A549 (cell line): Measurements from ENCODE around the gene QRICH2. TPM values are rescaled to one million over a fixed set of nuclear protein-coding genes. Genes with fewer than 3 reads are reported as not detected.
A peak's percentile ranks its signal among the peaks of the same experiment; 100 is the strongest.

Experiments
- ATAC-seq, 2 experiments: fragments of 200-7000 bp in 1 of 2; fragments of >200 bp in 1 of 2; cut with Nextera tagmentation in 1 of 2; cut with Tn5 transposase in 1 of 2; 3 replicates each; pipeline versions ENCODE4 v1.8.0 to v1.9.1; 2018 to 2020; ENCODE audit warnings: mild to moderate bottlenecking in 1 of 2, moderate library complexity in 1 of 2
- CTCF ChIA-PET: fragments of 300-600 bp; sonication (Branson Sonifier 250); formaldehyde crosslinking; extraction: SDS; loops from one replicate; lab custom pipeline; 2021; ENCODE audit warnings: antibody characterized with exemption, inconsistent platforms; lab: Yijun Ruan, JAX
- POLR2A ChIA-PET: fragments of 350-600 bp; formaldehyde crosslinking; extraction: SDS; loops from one replicate; lab custom pipeline; 2021; ENCODE audit warnings: antibody characterized with exemption, inconsistent platforms; lab: Yijun Ruan, JAX
- DNase-seq, 2 experiments: peaks; one replicate each; pipeline versions ENCODE4 v3.0.0 to v3.0.0-alpha.2; 2011 to 2016; ENCODE audit warnings: low read depth in 1 of 2, low spot score in 1 of 2
- FAIRE-seq: peaks from 2 replicates; lab custom pipeline; 2011; peaks lifted over from hg19 to GRCh38; lab: Jason Lieb, UNC
- H3K27ac ChIP-seq, 2 experiments: fragments of >200 bp; sonication (Bioruptor Twin); formaldehyde crosslinking; 3 replicates each; pipeline ENCODE4 v1.5.1; 2016 to 2017
- H3K4me1 ChIP-seq: fragments of >200 bp; sonication (Bioruptor Twin); formaldehyde crosslinking; 3 replicates; pipeline ENCODE4 v1.6.1; 2016
- H3K4me2 ChIP-seq: fragments of >200 bp; sonication (Bioruptor Twin); formaldehyde crosslinking; 3 replicates; pipeline ENCODE4 v1.6.1; 2016
- H3K4me3 ChIP-seq: fragments of >200 bp; sonication (Bioruptor Twin); formaldehyde crosslinking; 3 replicates; pipeline ENCODE4 v1.5.1; 2016
- H3K9me3 ChIP-seq: fragments of >200 bp; sonication (Bioruptor Twin); formaldehyde crosslinking; 3 replicates; pipeline ENCODE4 v1.6.1; 2016
- CHD4 ChIP-seq: fragments of 200-600 bp; sonication (generic); IDR thresholded peaks from 2 replicates; pipeline ENCODE4 v1.6.1; 2016; ENCODE audit warnings: antibody characterized with exemption, mild to moderate bottlenecking, borderline replicate concordance
- EHF ChIP-seq: fragments of 250-450 bp; sonication (Bioruptor Pico); IDR thresholded peaks from 2 replicates; pipeline ENCODE4 v1.5.0; 2020; ENCODE audit warnings: mild to moderate bottlenecking
- FOSL2 ChIP-seq, 2 experiments: fragments of 450-650 bp in 1 of 2; fragments of >200 bp in 1 of 2; sonication (Bioruptor Twin) in 1 of 2; formaldehyde crosslinking; IDR thresholded peaks; 2 replicates each; pipeline versions ENCODE4 v1.5.0 to v1.6.1; 2016 to 2020; ENCODE audit warnings: mild to moderate bottlenecking in 1 of 2, moderate library complexity in 1 of 2
- GATA3 ChIP-seq: IDR thresholded peaks from 2 replicates; pipeline ENCODE4 v1.6.1; 2012; ENCODE audit warnings: borderline replicate concordance
- HEYL ChIP-seq: fragments of 250-450 bp; sonication (Bioruptor Pico); IDR thresholded peaks from 2 replicates; pipeline ENCODE4 v1.8.0; 2021; ENCODE audit warnings: mild to moderate bottlenecking, moderate library complexity
- HOXB13 ChIP-seq: fragments of 250-450 bp; sonication (Bioruptor Pico); IDR thresholded peaks from 2 replicates; pipeline ENCODE4 v1.5.0; 2020; ENCODE audit warnings: low read depth, mild to moderate bottlenecking, moderate library complexity
- JUN ChIP-seq, 2 experiments: fragments of >200 bp; sonication (Bioruptor Twin); formaldehyde crosslinking; IDR thresholded peaks; 2 replicates in 1 of 2; 3 replicates in 1 of 2; pipeline ENCODE4 v1.6.1; 2016 to 2017
- MAFK ChIP-seq: fragments of 450-650 bp; IDR thresholded peaks from 2 replicates; pipeline ENCODE4 v1.6.1; 2014; ENCODE audit not compliant: partially characterized antibody
- MYC ChIP-seq: IDR thresholded peaks from 2 replicates; pipeline ENCODE4 v1.6.1; 2012; ENCODE audit warnings: mild to moderate bottlenecking, inconsistent platforms, low read length, improper control_type of control experiment, borderline replicate concordance
- NFE2L2 ChIP-seq: fragments of 150-350 bp; conservative IDR thresholded peaks from 2 replicates; pipeline ENCODE4 v1.6.1; 2014; ENCODE audit warnings: low read length
- NPAS2 ChIP-seq: fragments of 250-450 bp; sonication (Bioruptor Pico); IDR thresholded peaks from 2 replicates; pipeline ENCODE4 v1.8.0; 2022; ENCODE audit warnings: mild to moderate bottlenecking, moderate library complexity, borderline replicate concordance
- POLR2A ChIP-seq: IDR thresholded peaks from 2 replicates; pipeline ENCODE4 v1.6.1; 2012; ENCODE audit warnings: mild to moderate bottlenecking, low read length
- POLR2AphosphoS2 ChIP-seq: conservative IDR thresholded peaks from 2 replicates; pipeline ENCODE4 v1.6.1; 2012; ENCODE audit warnings: low read length, improper control_type of control experiment, inconsistent platforms
- RARB ChIP-seq: fragments of 250-450 bp; sonication (Bioruptor Pico); IDR thresholded peaks from 2 replicates; pipeline ENCODE4 v1.8.0; 2021; ENCODE audit warnings: mild to moderate bottlenecking, moderate library complexity
- RCOR1 ChIP-seq: fragments of 150-350 bp; IDR thresholded peaks from 2 replicates; pipeline ENCODE4 v1.6.1; 2014; ENCODE audit warnings: antibody characterized with exemption, low read length, low read depth
- RFX5 ChIP-seq: fragments of 450-650 bp; IDR thresholded peaks from 2 replicates; pipeline ENCODE4 v1.7.1; 2014; ENCODE audit warnings: antibody characterized with exemption, mild to moderate bottlenecking, moderate library complexity
- SREBF2 ChIP-seq: fragments of 450-650 bp; IDR thresholded peaks from 2 replicates; pipeline ENCODE4 v1.6.1; 2014; ENCODE audit warnings: mild to moderate bottlenecking, moderate library complexity
- ZC3H11A ChIP-seq: fragments of 450-650 bp; IDR thresholded peaks from 2 replicates; pipeline ENCODE4 v1.6.1; 2014; ENCODE audit warnings: antibody characterized with exemption, mild to moderate bottlenecking
- WGBS: methylation state at CpG from one replicate; pipeline ENCODE4 v1.1.6; 2017; ENCODE audit errors: missing lambda C conversion rate; 5-methylcytosine and 5-hydroxymethylcytosine counted together
- polyA plus RNA-seq, 4 experiments: library from polyadenylated mRNA; depleted of rRNA in 3 of 4; stranded (reverse); fragments of >200 nt; fragmentation: RNase III in 1 of 4; extraction: RNeasy Plus Mini Kit Qiagen cat#74134 plus additional on column Dnase treatment in 1 of 4; gene quantifications; 2 replicates in 3 of 4; 3 replicates in 1 of 4; pipeline ENCODE4 v1.2.3, GENCODE V29; 2011 to 2017
- TF ChIP-seq, protein P1 (sequence below): fragments of >200 bp; sonication (Bioruptor Twin); formaldehyde crosslinking; IDR thresholded peaks from 3 replicates; pipeline ENCODE4 v1.6.1; 2016
- TF ChIP-seq, protein P2 (sequence below): fragments of 250-450 bp; sonication (Bioruptor Pico); IDR thresholded peaks from 2 replicates; pipeline ENCODE4 v1.5.0; 2020; ENCODE audit warnings: low read depth, mild to moderate bottlenecking, moderate library complexity
- TF ChIP-seq, protein P3 (sequence below): fragments of 150-350 bp; IDR thresholded peaks from 2 replicates; pipeline ENCODE4 v1.6.1; 2014; ENCODE audit warnings: low read depth, mild to moderate bottlenecking, low read length
- TF ChIP-seq, protein P4 (sequence below): fragments of 200-600 bp; sonication (generic); IDR thresholded peaks from 2 replicates; pipeline ENCODE4 v1.6.1; 2016; ENCODE audit warnings: antibody characterized with exemption, mild to moderate bottlenecking, moderate library complexity
- TF ChIP-seq, protein P5 (sequence below): IDR thresholded peaks from 2 replicates; pipeline ENCODE4 v1.6.1; 2012
- TF ChIP-seq, protein P6 (sequence below): IDR thresholded peaks from 2 replicates; pipeline ENCODE4 v1.6.1; 2012; ENCODE audit warnings: low read depth, borderline replicate concordance

Gene QRICH2
- polyA plus RNA-seq, 2 of the 4 experiments (the other 2 are of a cell fraction), result 0.57 to 0.88 TPM

GRCh38 chr17:76265624-76266243 lies 42.3 kb downstream of the QRICH2 start (continued):
- TF ChIP-seq, protein P1, sequence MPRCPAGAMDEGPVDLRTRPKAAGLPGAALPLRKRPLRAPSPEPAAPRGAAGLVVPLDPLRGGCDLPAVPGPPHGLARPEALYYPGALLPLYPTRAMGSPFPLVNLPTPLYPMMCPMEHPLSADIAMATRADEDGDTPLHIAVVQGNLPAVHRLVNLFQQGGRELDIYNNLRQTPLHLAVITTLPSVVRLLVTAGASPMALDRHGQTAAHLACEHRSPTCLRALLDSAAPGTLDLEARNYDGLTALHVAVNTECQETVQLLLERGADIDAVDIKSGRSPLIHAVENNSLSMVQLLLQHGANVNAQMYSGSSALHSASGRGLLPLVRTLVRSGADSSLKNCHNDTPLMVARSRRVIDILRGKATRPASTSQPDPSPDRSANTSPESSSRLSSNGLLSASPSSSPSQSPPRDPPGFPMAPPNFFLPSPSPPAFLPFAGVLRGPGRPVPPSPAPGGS, result 0 out of 3 replicates have a peak, but pooled peaks have one; percentile 20
- TF ChIP-seq JUN (IDR thresholded peaks at IDR 0.05), result no peak
- TF ChIP-seq RFX5, result peak; percentile 74
- TF ChIP-seq, protein P2, sequence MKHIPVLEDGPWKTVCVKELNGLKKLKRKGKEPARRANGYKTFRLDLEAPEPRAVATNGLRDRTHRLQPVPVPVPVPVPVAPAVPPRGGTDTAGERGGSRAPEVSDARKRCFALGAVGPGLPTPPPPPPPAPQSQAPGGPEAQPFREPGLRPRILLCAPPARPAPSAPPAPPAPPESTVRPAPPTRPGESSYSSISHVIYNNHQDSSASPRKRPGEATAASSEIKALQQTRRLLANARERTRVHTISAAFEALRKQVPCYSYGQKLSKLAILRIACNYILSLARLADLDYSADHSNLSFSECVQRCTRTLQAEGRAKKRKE, result no peak
- TF ChIP-seq, protein P3, sequence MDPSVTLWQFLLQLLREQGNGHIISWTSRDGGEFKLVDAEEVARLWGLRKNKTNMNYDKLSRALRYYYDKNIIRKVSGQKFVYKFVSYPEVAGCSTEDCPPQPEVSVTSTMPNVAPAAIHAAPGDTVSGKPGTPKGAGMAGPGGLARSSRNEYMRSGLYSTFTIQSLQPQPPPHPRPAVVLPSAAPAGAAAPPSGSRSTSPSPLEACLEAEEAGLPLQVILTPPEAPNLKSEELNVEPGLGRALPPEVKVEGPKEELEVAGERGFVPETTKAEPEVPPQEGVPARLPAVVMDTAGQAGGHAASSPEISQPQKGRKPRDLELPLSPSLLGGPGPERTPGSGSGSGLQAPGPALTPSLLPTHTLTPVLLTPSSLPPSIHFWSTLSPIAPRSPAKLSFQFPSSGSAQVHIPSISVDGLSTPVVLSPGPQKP, result no peak
- TF ChIP-seq, protein P4, sequence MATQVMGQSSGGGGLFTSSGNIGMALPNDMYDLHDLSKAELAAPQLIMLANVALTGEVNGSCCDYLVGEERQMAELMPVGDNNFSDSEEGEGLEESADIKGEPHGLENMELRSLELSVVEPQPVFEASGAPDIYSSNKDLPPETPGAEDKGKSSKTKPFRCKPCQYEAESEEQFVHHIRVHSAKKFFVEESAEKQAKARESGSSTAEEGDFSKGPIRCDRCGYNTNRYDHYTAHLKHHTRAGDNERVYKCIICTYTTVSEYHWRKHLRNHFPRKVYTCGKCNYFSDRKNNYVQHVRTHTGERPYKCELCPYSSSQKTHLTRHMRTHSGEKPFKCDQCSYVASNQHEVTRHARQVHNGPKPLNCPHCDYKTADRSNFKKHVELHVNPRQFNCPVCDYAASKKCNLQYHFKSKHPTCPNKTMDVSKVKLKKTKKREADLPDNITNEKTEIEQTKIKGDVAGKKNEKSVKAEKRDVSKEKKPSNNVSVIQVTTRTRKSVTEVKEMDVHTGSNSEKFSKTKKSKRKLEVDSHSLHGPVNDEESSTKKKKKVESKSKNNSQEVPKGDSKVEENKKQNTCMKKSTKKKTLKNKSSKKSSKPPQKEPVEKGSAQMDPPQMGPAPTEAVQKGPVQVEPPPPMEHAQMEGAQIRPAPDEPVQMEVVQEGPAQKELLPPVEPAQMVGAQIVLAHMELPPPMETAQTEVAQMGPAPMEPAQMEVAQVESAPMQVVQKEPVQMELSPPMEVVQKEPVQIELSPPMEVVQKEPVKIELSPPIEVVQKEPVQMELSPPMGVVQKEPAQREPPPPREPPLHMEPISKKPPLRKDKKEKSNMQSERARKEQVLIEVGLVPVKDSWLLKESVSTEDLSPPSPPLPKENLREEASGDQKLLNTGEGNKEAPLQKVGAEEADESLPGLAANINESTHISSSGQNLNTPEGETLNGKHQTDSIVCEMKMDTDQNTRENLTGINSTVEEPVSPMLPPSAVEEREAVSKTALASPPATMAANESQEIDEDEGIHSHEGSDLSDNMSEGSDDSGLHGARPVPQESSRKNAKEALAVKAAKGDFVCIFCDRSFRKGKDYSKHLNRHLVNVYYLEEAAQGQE, result no peak
- no peak for TF ChIP-seq MAFK

- FAIRE-seq (peak; percentile 67), ATAC-seq (peak; percentile 92 to 98), DNase-seq (peak; percentile 100)
- CTCF ChIA-PET, result interaction anchor here (0.6 to 7.8 kb wide), 10 partner anchors 8 to 410 kb away, joined by 3 to 101 read pairs (median 4); partner anchors contain the start of gene RNF157
- Histone ChIP-seq H3K27ac (peak within 1 kb of the TSS; percentile 89 to 92), H3K4me2 (peak within 1 kb of the TSS; percentile 93), H3K4me1 (peaks cover 25% of the 10 kb centered on the region), H3K9me3 (no peaks in the 10 kb centered on the region), H3K4me3 (peak within 1 kb of the TSS; percentile 99)
- POLR2A ChIA-PET, result interaction anchor here (0.6 to 1.5 kb wide), 23 partner anchors 9 to 410 kb away, joined by 3 to 17 read pairs (median 4); partner anchors contain the start of genes ACOX1, FBF1, PRPSAP1 and RNF157
- 2% methylated on average over 40 of the region's 94 CpGs for whole genome bisulfite sequencing
- TF ChIP-seq RCOR1 (no peak), POLR2AphosphoS2 (no peak), CHD4 (no peak), MAFK (no peak), SREBF2 (no peak), FOSL2 (IDR thresholded peaks at IDR 0.05) (no peak), FOSL2 (CRISPR knock-in tag; IDR thresholded peaks at IDR 0.05) (peak; percentile 82), NPAS2 (CRISPR knock-in tag) (peak; percentile 73; the same call in 1 of the 2 replicates), RFX5 (peak; percentile 88), HEYL (CRISPR knock-in tag) (0 out of 2 replicates have a peak, but pooled peaks have one; percentile 69), GATA3 (no peak; the same call in 1 of the 2 replicates), RARB (CRISPR knock-in tag) (no peak), HOXB13 (peak; percentile 97), MYC (no peak), EHF (CRISPR knock-in tag) (peak; percentile 97), NFE2L2 (no peak), ZC3H11A (no peak), POLR2A (peak; percentile 21; the same call in 1 of the 2 replicates)
- TF ChIP-seq, protein P5, sequence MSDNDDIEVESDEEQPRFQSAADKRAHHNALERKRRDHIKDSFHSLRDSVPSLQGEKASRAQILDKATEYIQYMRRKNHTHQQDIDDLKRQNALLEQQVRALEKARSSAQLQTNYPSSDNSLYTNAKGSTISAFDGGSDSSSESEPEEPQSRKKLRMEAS, result peak; percentile 75
- TF ChIP-seq, protein P1, result peak; percentile 57; the same call in 1 of the 3 replicates
- TF ChIP-seq, protein P3, result no peak
- TF ChIP-seq, protein P6, sequence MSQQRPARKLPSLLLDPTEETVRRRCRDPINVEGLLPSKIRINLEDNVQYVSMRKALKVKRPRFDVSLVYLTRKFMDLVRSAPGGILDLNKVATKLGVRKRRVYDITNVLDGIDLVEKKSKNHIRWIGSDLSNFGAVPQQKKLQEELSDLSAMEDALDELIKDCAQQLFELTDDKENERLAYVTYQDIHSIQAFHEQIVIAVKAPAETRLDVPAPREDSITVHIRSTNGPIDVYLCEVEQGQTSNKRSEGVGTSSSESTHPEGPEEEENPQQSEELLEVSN, result no peak
These were observed 43.1 kb downstream of the QRICH2 start, which contains the start of gene UBALD2 for GRCh38 chr17:76264755-76265623. Gene UBALD2, plus strand, starts transcription at chr17:76265348. Its CDS starts 158 bp downstream, at chr17:76265506.
